SJSA1 (cell line): ENCODE results near the gene MAGT1. TPM values are rescaled to one million over a fixed set of nuclear protein-coding genes. Genes with fewer than 3 reads are reported as not detected.

Experiments
- DNase-seq, 2 experiments: peaks; one replicate each; pipeline ENCODE4 v3.0.0-alpha.2; 2015 to 2020; ENCODE audit warnings: low spot score in 2 of 2, low read depth in 1 of 2
- H3K27ac ChIP-seq: fragments of 250-450 bp; sonication (Bioruptor Pico); 2 replicates; pipeline ENCODE4 v1.5.1; 2020; ENCODE audit warnings: mild to moderate bottlenecking, moderate library complexity
- H3K27me3 ChIP-seq: fragments of 250-450 bp; sonication (Bioruptor Pico); replicated peaks from 2 replicates; pipeline ENCODE4 v1.5.1; 2020; ENCODE audit warnings: mild to moderate bottlenecking, moderate library complexity
- H3K36me3 ChIP-seq: fragments of 250-450 bp; sonication (Bioruptor Pico); 2 replicates; pipeline ENCODE4 v1.5.1; 2020; ENCODE audit warnings: mild to moderate bottlenecking
- H3K4me1 ChIP-seq: fragments of 250-450 bp; sonication (Bioruptor Pico); replicated peaks from 2 replicates; pipeline ENCODE4 v1.6.1; 2021; ENCODE audit warnings: mild to moderate bottlenecking
- H3K4me3 ChIP-seq: fragments of 250-450 bp; sonication (Bioruptor Pico); 2 replicates; pipeline ENCODE4 v1.5.1; 2020; ENCODE audit warnings: mild to moderate bottlenecking
- H3K9me3 ChIP-seq: fragments of 250-450 bp; sonication (Bioruptor Pico); replicated peaks from 2 replicates; pipeline ENCODE4 v1.5.1; 2020; ENCODE audit warnings: mild to moderate bottlenecking
- total RNA-seq: library from RNA; depleted of rRNA; stranded (reverse); fragments of >200 nt; shearing (Covaris generic); gene quantifications from 2 replicates; pipeline ENCODE4 v1.2.3, GENCODE V29; 2014; rRNA removed

The MAGT1 gene
- total RNA-seq, 1 experiment from 2014 or later, result 85.9 TPM

GRCh38 chrX:77793946-77794345 is 101.3 kb downstream of the MAGT1 start:
- Histone ChIP-seq H3K27ac (no peak overlapping the region), H3K36me3 (no peaks in the 10 kb centered on the region), H3K27me3 (no peaks in the 10 kb centered on the region), H3K4me3 (no peak overlapping the region), H3K9me3 (no peaks in the 10 kb centered on the region), H3K4me1 (no peaks in the 10 kb centered on the region)
- no peak for DNase-seq

- Histone ChIP-seq H3K4me3 (no peak overlapping the region), H3K4me1 (peaks cover 10% of the 10 kb centered on the region), H3K27me3 (no peaks in the 10 kb centered on the region), H3K9me3 (no peaks in the 10 kb centered on the region), H3K36me3 (peaks cover 3% of the 10 kb centered on the region; the same call in 1 of the 2 replicates), H3K27ac (no peak overlapping the region)
- DNase-seq, result no peak
Measured at GRCh38 chrX:77788050-77788449, 107.2 kb downstream of the MAGT1 start.

DNA sequence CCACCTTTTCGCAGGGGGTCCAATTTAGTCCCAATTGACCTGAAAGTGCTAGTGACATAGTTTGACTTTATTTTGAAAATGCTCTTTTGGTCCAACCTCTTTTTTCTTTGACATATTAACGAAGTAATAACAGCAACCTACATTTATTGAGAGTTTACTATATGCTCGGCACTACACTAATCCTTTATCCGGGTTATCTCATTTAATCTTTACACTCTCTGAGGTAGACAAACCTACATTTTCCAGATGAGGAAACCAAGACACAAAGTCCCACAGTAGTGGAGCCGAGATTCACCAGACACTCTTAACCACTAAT is 108.9 kb downstream of the MAGT1 start:
- no peak for DNase-seq
- peak overlapping the region; percentile 97 for H3K27ac ChIP-seq

DNA sequence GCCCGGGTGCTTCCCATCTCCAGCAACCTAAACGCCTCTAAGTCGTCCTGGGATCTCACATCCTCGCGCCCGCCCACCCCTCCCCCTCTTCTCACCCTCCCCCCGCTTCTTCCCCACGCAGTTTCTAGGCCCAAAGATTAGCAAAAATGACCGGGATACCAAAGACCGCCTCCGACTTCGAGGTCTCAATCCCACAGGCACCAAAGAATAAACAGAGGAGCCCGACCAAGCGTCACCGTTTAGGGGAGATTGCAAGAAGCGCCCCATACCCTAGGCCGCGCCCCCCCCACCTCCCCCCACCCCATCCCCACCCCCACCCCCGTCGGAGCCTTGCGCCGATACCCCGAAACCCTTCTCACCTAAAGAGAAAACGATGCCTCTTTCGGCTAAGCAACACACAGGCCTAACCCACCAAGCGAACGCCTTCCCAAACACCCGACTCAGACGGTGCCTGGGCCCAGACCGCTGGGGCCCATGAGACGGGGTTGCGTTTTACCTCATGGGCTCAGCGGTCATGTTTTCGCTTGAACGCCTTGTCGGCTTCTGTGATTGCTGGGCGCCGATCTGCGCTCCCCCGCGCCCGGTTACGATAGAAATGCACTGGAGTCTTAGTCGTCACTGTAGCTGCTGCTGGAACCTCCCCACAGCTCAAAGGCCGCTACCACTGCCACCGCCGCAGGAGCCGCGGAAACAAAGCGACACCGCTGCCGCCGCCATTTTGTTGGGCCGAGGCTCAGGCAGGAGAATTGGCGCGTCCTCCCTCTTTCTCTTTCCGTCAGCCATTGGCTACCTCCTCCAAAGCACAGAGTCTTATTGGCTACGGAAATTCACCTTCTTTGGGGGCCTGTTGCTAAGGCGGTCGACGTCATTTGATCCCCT is 109.5 kb downstream of the MAGT1 start, which contains the start of gene ATRX:
Gene ATRX (minus strand): TSS at position 731 of the 879 bp plus-strand sequence. CDS start 215 bp downstream, at position 516.
- H3K36me3 ChIP-seq, result peaks cover 3% of the 10 kb centered on the region; the same call in 1 of the 2 replicates
- peaks cover 10% of the 10 kb centered on the region for H3K4me1 ChIP-seq
- H3K4me3 ChIP-seq, result peak within 1 kb of the TSS; percentile 90
- no peaks in the 10 kb centered on the region for H3K9me3 ChIP-seq
- peak within 1 kb of the TSS; percentile 97 for H3K27ac ChIP-seq
- H3K27me3 ChIP-seq, result no peaks in the 10 kb centered on the region
- peak; percentile 73 to 79 for DNase-seq

More for the DNA sequence above, 108.9 kb downstream of the MAGT1 start:
- Histone ChIP-seq H3K4me1 (peaks cover 10% of the 10 kb centered on the region), H3K9me3 (no peaks in the 10 kb centered on the region), H3K27me3 (no peaks in the 10 kb centered on the region), H3K4me3 (peak overlapping the region; percentile 90), H3K36me3 (peaks cover 3% of the 10 kb centered on the region; the same call in 1 of the 2 replicates)

DNA sequence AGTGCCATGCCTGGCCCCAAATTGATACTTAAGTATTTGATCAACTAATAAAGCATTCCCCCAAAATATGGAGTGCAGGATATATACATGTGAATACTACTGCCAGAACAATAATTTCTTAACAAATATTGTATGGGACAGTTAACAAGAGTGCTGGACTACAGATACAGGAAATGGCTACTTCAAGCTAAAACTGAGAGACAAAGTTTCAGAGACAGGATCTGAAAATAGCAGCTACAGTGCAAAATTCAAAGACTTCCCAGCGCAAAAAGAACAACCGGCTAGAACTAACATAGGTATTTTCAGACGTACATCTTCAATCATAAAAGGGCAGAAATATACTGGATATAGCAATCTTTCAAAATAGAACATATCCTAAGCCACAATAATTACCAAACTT is 115.5 kb downstream of the MAGT1 start:
- Histone ChIP-seq H3K27ac (no peak overlapping the region), H3K27me3 (no peaks in the 10 kb centered on the region), H3K4me1 (peaks cover 10% of the 10 kb centered on the region), H3K36me3 (no peaks in the 10 kb centered on the region), H3K4me3 (no peak overlapping the region), H3K9me3 (no peaks in the 10 kb centered on the region)
- DNase-seq, result no peak

DNA sequence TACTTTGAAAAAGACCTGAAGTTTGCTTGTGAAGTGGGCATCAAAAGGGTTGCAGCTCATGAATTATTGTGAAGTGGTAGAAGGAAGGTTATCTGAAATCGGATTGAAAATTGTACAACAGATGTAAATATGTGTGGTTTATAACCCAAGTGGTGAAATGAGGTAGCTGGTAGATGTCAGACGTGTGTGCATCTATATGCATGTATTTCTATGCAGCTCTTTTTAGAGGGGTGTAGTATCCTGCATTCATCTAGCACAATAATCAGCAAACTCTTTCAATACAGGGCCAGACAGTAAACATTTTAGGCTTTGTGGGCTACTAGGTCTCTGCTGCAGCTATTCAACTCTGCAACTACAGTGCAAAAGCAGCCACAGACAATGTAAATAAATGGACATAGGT is 118.6 kb downstream of the MAGT1 start:
- Histone ChIP-seq H3K36me3 (no peaks in the 10 kb centered on the region), H3K4me3 (no peak overlapping the region), H3K4me1 (no peaks in the 10 kb centered on the region), H3K27ac (no peak overlapping the region), H3K27me3 (no peaks in the 10 kb centered on the region), H3K9me3 (no peaks in the 10 kb centered on the region)
- no peak for DNase-seq

Other genes starting within 250 kb of the MAGT1 start
- 26.6 and 53.7 TPM in 2 replicates for gene ATRX, start 109.2 kb downstream of the MAGT1 start, total RNA-seq
- 561 and 673 TPM in 2 replicates for gene COX7B, start 4.0 kb upstream of the MAGT1 start, total RNA-seq
- 20.2 and 26.5 TPM in 2 replicates for gene ATP7A, start 15.3 kb upstream of the MAGT1 start, total RNA-seq
- gene PGAM4, start 74.2 kb upstream of the MAGT1 start, total RNA-seq, result not detected in 2 replicates
- 473 and 636 TPM in 2 replicates for gene PGK1, start 208.8 kb upstream of the MAGT1 start, total RNA-seq
- 31.4 and 53.8 TPM in 2 replicates for gene TAF9B, start 244.2 kb upstream of the MAGT1 start, total RNA-seq